ENCODE results near the gene WNT4.

DNA sequence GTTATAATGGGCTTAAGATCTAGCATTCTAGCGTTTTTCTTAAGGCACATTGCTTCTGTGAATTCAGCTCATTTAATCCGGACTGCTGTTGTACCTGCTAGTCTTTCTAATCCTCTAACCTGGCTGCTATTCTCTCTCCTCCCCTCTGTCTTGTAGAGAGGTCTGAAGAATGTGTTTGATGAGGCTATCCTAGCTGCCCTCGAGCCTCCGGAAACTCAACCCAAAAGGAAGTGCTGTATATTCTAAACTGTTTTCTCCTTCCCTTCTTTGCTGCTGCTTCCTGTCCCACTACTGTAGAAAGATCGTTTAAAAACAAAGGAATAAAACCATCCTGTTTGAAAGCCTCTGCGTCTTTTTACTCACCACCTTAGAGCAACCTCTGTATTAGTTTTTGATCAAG, 53.1 kb downstream of the WNT4 start:
- TF ChIP-seq, protein P1, sequence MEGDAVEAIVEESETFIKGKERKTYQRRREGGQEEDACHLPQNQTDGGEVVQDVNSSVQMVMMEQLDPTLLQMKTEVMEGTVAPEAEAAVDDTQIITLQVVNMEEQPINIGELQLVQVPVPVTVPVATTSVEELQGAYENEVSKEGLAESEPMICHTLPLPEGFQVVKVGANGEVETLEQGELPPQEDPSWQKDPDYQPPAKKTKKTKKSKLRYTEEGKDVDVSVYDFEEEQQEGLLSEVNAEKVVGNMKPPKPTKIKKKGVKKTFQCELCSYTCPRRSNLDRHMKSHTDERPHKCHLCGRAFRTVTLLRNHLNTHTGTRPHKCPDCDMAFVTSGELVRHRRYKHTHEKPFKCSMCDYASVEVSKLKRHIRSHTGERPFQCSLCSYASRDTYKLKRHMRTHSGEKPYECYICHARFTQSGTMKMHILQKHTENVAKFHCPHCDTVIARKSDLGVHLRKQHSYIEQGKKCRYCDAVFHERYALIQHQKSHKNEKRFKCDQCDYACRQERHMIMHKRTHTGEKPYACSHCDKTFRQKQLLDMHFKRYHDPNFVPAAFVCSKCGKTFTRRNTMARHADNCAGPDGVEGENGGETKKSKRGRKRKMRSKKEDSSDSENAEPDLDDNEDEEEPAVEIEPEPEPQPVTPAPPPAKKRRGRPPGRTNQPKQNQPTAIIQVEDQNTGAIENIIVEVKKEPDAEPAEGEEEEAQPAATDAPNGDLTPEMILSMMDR (IDR thresholded peaks at IDR 0.05 in 4 of 5, conservative IDR thresholded peaks at IDR 0.05 in 1 of 5): no peak
- no peak for TF ChIP-seq POLR2A (IDR thresholded peaks at IDR 0.05)

Measured in gastrocnemius medialis (tissue), 4 donors.